ENCODE data around the gene CFAP52.

The CFAP52 gene

DNA sequence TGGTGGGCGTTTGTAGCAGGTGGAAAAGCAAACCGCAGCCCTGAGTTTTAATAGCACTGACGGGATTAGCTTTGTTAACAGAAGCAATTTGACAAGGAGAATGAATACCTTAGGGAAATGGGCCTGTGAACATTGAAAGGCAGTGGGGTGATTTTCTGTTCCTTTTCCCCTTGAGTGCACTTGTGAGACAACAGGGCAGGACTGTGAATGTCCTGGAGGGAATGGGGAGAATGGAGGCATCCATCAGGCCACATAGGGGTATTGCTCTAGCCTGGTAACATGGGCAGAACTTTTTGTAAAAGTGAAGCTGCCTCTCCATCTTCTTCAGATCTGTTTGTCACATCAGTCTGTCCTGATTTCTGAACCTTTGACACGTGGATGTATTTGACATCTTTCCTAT is 95.1 kb downstream of the CFAP52 start:
- Mint-ChIP-seq H3K27me3 (peaks cover 22 to 47% of the 10 kb centered on the region in 2 donors), H3K27ac (no peak overlapping the region), H3K36me3 (ENCODE audit: insufficient read depth) (no peaks in the 10 kb centered on the region), H3K9me3 (no peaks in the 10 kb centered on the region), H3K4me1 (ENCODE audit: low read depth in 2 of 2) (peaks cover 1 to 21% of the 10 kb centered on the region in 2 donors), H3K4me3 (no peak overlapping the region)
- DNase-seq = no peak
- ATAC-seq (replicated peaks) = no peak

DNA sequence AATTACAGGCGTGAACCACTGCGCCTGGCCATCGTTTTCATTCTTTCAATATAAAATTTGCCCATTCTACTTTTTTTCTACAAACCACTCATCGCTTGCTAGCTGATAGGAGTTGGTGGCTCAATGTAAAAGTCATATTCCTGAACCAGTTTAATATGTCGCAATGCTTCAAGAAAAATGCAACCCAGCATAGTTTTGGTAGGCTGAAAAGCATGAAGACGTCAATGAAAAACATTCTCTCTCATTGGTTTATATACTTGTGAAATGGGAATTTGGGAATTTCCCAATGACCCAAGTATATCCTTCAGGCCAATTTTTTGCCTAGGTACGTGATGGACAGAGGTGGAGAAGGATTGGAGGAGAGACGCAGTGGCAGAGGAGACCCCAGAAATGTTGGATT is 95.8 kb downstream of the CFAP52 start:
- Mint-ChIP-seq H3K9me3 (no peaks in the 10 kb centered on the region), H3K4me3 (no peak overlapping the region), H3K27ac (no peak overlapping the region), H3K27me3 (peaks cover 22 to 47% of the 10 kb centered on the region in 2 donors), H3K36me3 (ENCODE audit: insufficient read depth) (no peaks in the 10 kb centered on the region), H3K4me1 (ENCODE audit: low read depth in 2 of 2) (peaks cover 0 to 16% of the 10 kb centered on the region in 2 donors)
- ATAC-seq (replicated peaks) (no peak), DNase-seq (no peak)

DNA sequence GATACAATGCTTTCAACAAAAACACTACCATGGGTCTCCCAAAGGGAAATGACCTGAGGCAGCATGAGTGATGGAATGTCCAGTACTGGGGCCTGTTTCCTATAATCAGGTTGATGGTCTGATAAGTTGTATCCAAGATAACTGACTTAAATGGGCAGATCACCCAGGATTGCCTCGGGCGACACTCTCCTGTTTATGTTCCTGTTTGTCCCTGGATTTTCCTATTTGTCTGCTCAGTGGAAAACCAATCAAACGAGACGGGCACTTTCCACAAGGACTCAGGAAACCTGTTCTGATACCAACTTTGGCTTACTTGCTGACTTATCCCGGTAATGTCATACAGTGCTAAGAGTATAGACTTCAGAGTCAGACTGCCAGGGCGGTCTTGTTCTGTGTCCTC is 96.2 kb downstream of the CFAP52 start:
- Mint-ChIP-seq H3K27ac (no peak overlapping the region), H3K9me3 (no peaks in the 10 kb centered on the region), H3K4me1 (ENCODE audit: low read depth in 2 of 2) (peaks cover 0 to 12% of the 10 kb centered on the region in 2 donors), H3K4me3 (no peak overlapping the region), H3K36me3 (ENCODE audit: insufficient read depth) (no peaks in the 10 kb centered on the region), H3K27me3 (peaks cover 22 to 47% of the 10 kb centered on the region in 2 donors)
- DNase-seq = no peak
- ATAC-seq (replicated peaks) = no peak

DNA sequence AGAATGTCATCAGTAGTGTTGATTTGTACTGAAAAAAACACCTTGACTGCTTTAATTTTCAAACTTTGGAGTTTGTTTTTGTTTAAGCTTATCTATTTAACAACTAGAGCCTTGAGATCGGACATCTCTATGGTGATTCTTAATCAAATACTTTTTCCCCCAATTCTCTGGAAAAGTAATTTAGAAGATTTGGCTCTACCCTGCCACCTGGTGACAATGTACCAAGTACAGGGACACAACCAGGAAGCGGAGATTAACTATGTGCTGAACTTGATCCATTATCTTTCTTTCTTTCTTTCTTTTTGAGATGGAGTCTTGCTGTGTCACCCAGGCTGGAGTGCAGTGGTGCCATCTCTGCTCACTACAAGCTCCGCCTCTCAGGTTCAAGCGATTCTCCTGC is 99.6 kb downstream of the CFAP52 start:
- Mint-ChIP-seq H3K27me3 (peaks cover 3 to 20% of the 10 kb centered on the region in 2 donors), H3K36me3 (ENCODE audit: insufficient read depth) (no peaks in the 10 kb centered on the region), H3K4me3 (no peak overlapping the region), H3K27ac (no peak overlapping the region), H3K4me1 (ENCODE audit: low read depth in 2 of 2) (no peaks in the 10 kb centered on the region), H3K9me3 (no peaks in the 10 kb centered on the region)
- ATAC-seq (replicated peaks) (no peak), DNase-seq (no peak)

- H3K4me3 Mint-ChIP-seq = no peak overlapping the region
- peaks cover 0 to 15% of the 10 kb centered on the region in 2 donors for H3K27me3 Mint-ChIP-seq
Measured at GRCh38 chr17:9676820-9677310, 100.4 kb downstream of the CFAP52 start.

DNA sequence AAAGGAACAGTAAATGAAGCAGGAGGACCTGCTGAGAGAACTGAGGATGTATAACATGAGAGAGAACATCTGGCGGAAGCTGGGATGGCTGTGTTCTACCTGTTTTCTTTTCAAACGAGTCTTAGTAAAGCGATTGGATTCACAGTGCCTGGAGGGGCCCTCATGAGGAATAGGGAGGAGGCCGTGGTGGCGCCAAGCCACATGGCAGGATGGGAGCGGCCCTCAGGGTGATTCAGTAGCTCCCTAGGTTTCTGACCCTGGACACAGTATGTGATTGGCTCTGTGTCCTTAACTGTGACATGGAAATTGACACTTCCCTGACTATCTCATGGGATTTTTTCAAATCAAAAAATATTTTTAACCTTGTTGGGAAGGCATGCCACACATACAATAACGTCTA is 101.0 kb downstream of the CFAP52 start:
- Mint-ChIP-seq H3K36me3 (ENCODE audit: insufficient read depth) (no peaks in the 10 kb centered on the region), H3K27me3 (peaks cover 0 to 15% of the 10 kb centered on the region in 2 donors), H3K4me3 (no peak overlapping the region), H3K9me3 (no peaks in the 10 kb centered on the region), H3K27ac (no peak overlapping the region), H3K4me1 (ENCODE audit: low read depth in 2 of 2) (no peaks in the 10 kb centered on the region)
- ATAC-seq (replicated peaks) (no peak), DNase-seq (no peak)

More at GRCh38 chr17:9676820-9677310, 100.4 kb downstream of the CFAP52 start:
- Mint-ChIP-seq H3K36me3 (ENCODE audit: insufficient read depth) (no peaks in the 10 kb centered on the region), H3K4me1 (ENCODE audit: low read depth in 2 of 2) (no peaks in the 10 kb centered on the region), H3K9me3 (no peaks in the 10 kb centered on the region), H3K27ac (no peak overlapping the region)
- no peak for DNase-seq
- no peak for ATAC-seq (replicated peaks)

- Mint-ChIP-seq H3K36me3 (ENCODE audit: insufficient read depth) (no peaks in the 10 kb centered on the region), H3K9me3 (no peaks in the 10 kb centered on the region), H3K27me3 (peaks cover 0 to 13% of the 10 kb centered on the region in 2 donors), H3K4me3 (no peak overlapping the region), H3K4me1 (ENCODE audit: low read depth in 2 of 2) (no peaks in the 10 kb centered on the region), H3K27ac (no peak overlapping the region)
- ATAC-seq (replicated peaks) (no peak), DNase-seq (no peak)
Measured at GRCh38 chr17:9677896-9678295, 101.5 kb downstream of the CFAP52 start.

GRCh38 chr17:9684955-9685621 is 108.6 kb downstream of the CFAP52 start:
- H3K4me1 Mint-ChIP-seq (ENCODE audit: low read depth in 2 of 2) = no peaks in the 10 kb centered on the region
- H3K27me3 Mint-ChIP-seq = no peaks in the 10 kb centered on the region
- no peak for DNase-seq
- no peak for ATAC-seq (replicated peaks)
- no peak overlapping the region for H3K4me3 Mint-ChIP-seq
- no peaks in the 10 kb centered on the region for H3K9me3 Mint-ChIP-seq
- no peaks in the 10 kb centered on the region for H3K36me3 Mint-ChIP-seq (ENCODE audit: insufficient read depth)
- H3K27ac Mint-ChIP-seq = no peak overlapping the region

Measured in effector memory CD8-positive, alpha-beta T cell (primary cell).